Mesothelial cell of epicardium (in vitro differentiated cells): ENCODE results near the gene MCU. TPM values are rescaled to one million over a fixed set of nuclear protein-coding genes. Genes with fewer than 3 reads are reported as not detected.

Source experiments
- DNase-seq, 2 experiments: peaks; one replicate each; pipeline ENCODE4 v3.0.0; 2021; ENCODE audit warnings: low spot score in 2 of 2; ENCODE audit not compliant: unreplicated experiment in 2 of 2
- H3K27ac Mint-ChIP-seq: 2 replicates; pipeline ENCODE4 v1.8.0; 2021; ENCODE audit warnings: mixed read lengths
- H3K27me3 Mint-ChIP-seq: 2 replicates; pipeline ENCODE4 v1.8.0; 2021; ENCODE audit warnings: low read depth, mixed read lengths
- H3K36me3 Mint-ChIP-seq: 2 replicates; pipeline ENCODE4 v1.8.0; 2021; ENCODE audit warnings: mixed read lengths
- H3K4me1 Mint-ChIP-seq: 2 replicates; pipeline ENCODE4 v1.8.0; 2021; ENCODE audit warnings: mixed read lengths
- H3K4me3 Mint-ChIP-seq: 2 replicates; pipeline ENCODE4 v1.8.0; 2021; ENCODE audit warnings: mild to moderate bottlenecking, moderate library complexity, mixed read lengths
- H3K9me3 Mint-ChIP-seq: 2 replicates; pipeline ENCODE4 v1.8.0; 2021; ENCODE audit warnings: mixed read lengths
- CTCF ChIP-seq: fragments of 200-600 bp; sonication (generic); IDR thresholded peaks from one replicate; pipeline ENCODE4 v1.5.0; 2021; ENCODE audit warnings: antibody characterized with exemption; ENCODE audit not compliant: unreplicated experiment
- total RNA-seq: library from RNA; stranded (reverse); gene quantifications from 3 replicates; pipeline ENCODE4 v1.2.1, GENCODE V29; 2021

Gene MCU
- total RNA-seq, 1 donor from 2014 or later: 44.6 TPM

GRCh38 chr10:72796042-72796441, 104.1 kb downstream of the MCU start:
- Mint-ChIP-seq H3K27me3 (no peaks in the 10 kb centered on the region), H3K4me1 (peaks cover 29% of the 10 kb centered on the region), H3K27ac (no peak overlapping the region), H3K36me3 (no peaks in the 10 kb centered on the region), H3K4me3 (no peak overlapping the region), H3K9me3 (no peaks in the 10 kb centered on the region)
- no peak for DNase-seq
- TF ChIP-seq CTCF: no peak

GRCh38 chr10:72796538-72796937, 104.6 kb downstream of the MCU start:
- no peak overlapping the region for H3K4me3 Mint-ChIP-seq

GRCh38 chr10:72800000-72800740, 108.2 kb downstream of the MCU start:
- peaks cover 26% of the 10 kb centered on the region for H3K4me1 Mint-ChIP-seq
- no peak for TF ChIP-seq CTCF
- no peaks in the 10 kb centered on the region for H3K27me3 Mint-ChIP-seq
- H3K36me3 Mint-ChIP-seq: no peaks in the 10 kb centered on the region
- DNase-seq: no peak
- no peak overlapping the region for H3K4me3 Mint-ChIP-seq
- H3K9me3 Mint-ChIP-seq: no peaks in the 10 kb centered on the region
- H3K27ac Mint-ChIP-seq: peak overlapping the region; percentile 81

More at GRCh38 chr10:72796538-72796937, 104.6 kb downstream of the MCU start:
- no peaks in the 10 kb centered on the region for H3K27me3 Mint-ChIP-seq
- peaks cover 25% of the 10 kb centered on the region for H3K4me1 Mint-ChIP-seq
- H3K27ac Mint-ChIP-seq: no peak overlapping the region
- no peak for TF ChIP-seq CTCF
- DNase-seq: no peak
- no peaks in the 10 kb centered on the region for H3K9me3 Mint-ChIP-seq
- no peaks in the 10 kb centered on the region for H3K36me3 Mint-ChIP-seq

GRCh38 chr10:72800741-72801092, 108.8 kb downstream of the MCU start:
- Mint-ChIP-seq H3K9me3 (no peaks in the 10 kb centered on the region), H3K36me3 (peaks cover 2% of the 10 kb centered on the region), H3K27me3 (no peaks in the 10 kb centered on the region), H3K27ac (peak overlapping the region; percentile 81), H3K4me1 (peaks cover 26% of the 10 kb centered on the region), H3K4me3 (no peak overlapping the region)
- no peak for DNase-seq
- TF ChIP-seq CTCF: no peak

- peaks cover 26% of the 10 kb centered on the region for H3K4me1 Mint-ChIP-seq
- H3K4me3 Mint-ChIP-seq: no peak overlapping the region
- H3K27ac Mint-ChIP-seq: no peak overlapping the region
- no peak for TF ChIP-seq CTCF
- H3K9me3 Mint-ChIP-seq: no peaks in the 10 kb centered on the region
- no peak for DNase-seq
- peaks cover 5% of the 10 kb centered on the region for H3K36me3 Mint-ChIP-seq
- H3K27me3 Mint-ChIP-seq: no peaks in the 10 kb centered on the region
Measured at GRCh38 chr10:72801263-72801868, 109.4 kb downstream of the MCU start.
